ENCODE data around the gene PAH.

The PAH gene

GRCh38 chr12:102900389-102900788, 16.7 kb downstream of the PAH start (continued):
- TF ChIP-seq ZNF155 (tag by site-specific recombination; IDR thresholded peaks at IDR 0.05): no peak
- no peak for TF ChIP-seq ZNF341 (tag by site-specific recombination; IDR thresholded peaks at IDR 0.05; ENCODE audit: low read depth)
- no peak for TF ChIP-seq ZNF112 (tag by site-specific recombination; IDR thresholded peaks at IDR 0.05)

DNA sequence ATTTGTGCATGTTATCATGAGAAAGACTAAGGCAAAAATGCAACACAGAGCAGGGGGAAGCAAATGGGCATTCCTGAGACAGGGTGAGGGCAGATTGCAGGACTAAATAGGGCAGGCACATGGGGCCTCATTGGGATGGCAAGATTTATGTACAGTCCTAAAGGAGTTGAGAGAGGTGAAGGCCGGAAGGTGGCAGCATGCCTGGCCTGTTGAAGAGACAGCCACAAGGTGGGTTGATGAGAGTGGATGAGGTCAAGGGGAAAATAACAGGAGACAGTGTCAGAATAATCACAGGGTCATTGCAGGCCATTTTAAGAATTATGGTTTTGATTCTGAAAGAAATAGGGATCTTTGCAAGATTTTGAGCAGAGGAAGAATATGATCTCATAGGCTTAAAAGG, 21.0 kb downstream of the PAH start:
- TF ChIP-seq ZNF677 (tag by site-specific recombination; IDR thresholded peaks at IDR 0.05) (no peak), ZNF639 (tag by site-specific recombination; IDR thresholded peaks at IDR 0.05) (no peak), ZNF664 (tag by site-specific recombination; IDR thresholded peaks at IDR 0.05) (no peak)
- POLR2A ChIA-PET: no interaction called here
- no peaks in the 10 kb centered on the region for H3K9me3 ChIP-seq (ENCODE audit: control insufficient read depth, insufficient read depth, low read depth, low read length)
- H3K4me1 ChIP-seq (ENCODE audit: control insufficient read depth, insufficient read depth, low read length): no peaks in the 10 kb centered on the region
- H3K27ac ChIP-seq (ENCODE audit: extremely low read depth, low read depth, low read length): no peak overlapping the region
- H3K36me3 ChIP-seq (ENCODE audit: control insufficient read depth in 2 of 2, insufficient read depth in 1 of 2, low read length in 2 of 2): no peaks in the 10 kb centered on the region
- CTCF ChIA-PET: interaction anchor here (0.6 kb wide), 1 partner anchor 457 kb away, joined by 3 read pairs; no protein-coding TSS in a partner anchor
- H3K4me3 ChIP-seq (ENCODE audit: low read depth, low read length): no peak overlapping the region

GRCh38 chr12:102891756-102892155, 25.3 kb downstream of the PAH start:
- ChIA-PET POLR2A (no interaction called here), CTCF (interaction anchor here (0.6 to 2.7 kb wide), 3 partner anchors 9 to 656 kb away, joined by 3 to 19 read pairs (median 3); no protein-coding TSS in a partner anchor)
- no peak for TF ChIP-seq ZNF768 (tag by site-specific recombination; IDR thresholded peaks at IDR 0.05)
- no peak for TF ChIP-seq ZNF629 (tag by site-specific recombination; IDR thresholded peaks at IDR 0.05)
- TF ChIP-seq, protein P1, sequence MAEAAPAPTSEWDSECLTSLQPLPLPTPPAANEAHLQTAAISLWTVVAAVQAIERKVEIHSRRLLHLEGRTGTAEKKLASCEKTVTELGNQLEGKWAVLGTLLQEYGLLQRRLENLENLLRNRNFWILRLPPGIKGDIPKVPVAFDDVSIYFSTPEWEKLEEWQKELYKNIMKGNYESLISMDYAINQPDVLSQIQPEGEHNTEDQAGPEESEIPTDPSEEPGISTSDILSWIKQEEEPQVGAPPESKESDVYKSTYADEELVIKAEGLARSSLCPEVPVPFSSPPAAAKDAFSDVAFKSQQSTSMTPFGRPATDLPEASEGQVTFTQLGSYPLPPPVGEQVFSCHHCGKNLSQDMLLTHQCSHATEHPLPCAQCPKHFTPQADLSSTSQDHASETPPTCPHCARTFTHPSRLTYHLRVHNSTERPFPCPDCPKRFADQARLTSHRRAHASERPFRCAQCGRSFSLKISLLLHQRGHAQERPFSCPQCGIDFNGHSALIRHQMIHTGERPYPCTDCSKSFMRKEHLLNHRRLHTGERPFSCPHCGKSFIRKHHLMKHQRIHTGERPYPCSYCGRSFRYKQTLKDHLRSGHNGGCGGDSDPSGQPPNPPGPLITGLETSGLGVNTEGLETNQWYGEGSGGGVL (tag by site-specific recombination; IDR thresholded peaks at IDR 0.05): no peak
- TF ChIP-seq SALL2 (tag by site-specific recombination; IDR thresholded peaks at IDR 0.05; ENCODE audit: borderline replicate concordance): no peak
- TF ChIP-seq ZNF626 (tag by site-specific recombination; IDR thresholded peaks at IDR 0.05): no peak
- TF ChIP-seq ZNF501 (tag by site-specific recombination; IDR thresholded peaks at IDR 0.05): no peak
- TF ChIP-seq, protein P2, sequence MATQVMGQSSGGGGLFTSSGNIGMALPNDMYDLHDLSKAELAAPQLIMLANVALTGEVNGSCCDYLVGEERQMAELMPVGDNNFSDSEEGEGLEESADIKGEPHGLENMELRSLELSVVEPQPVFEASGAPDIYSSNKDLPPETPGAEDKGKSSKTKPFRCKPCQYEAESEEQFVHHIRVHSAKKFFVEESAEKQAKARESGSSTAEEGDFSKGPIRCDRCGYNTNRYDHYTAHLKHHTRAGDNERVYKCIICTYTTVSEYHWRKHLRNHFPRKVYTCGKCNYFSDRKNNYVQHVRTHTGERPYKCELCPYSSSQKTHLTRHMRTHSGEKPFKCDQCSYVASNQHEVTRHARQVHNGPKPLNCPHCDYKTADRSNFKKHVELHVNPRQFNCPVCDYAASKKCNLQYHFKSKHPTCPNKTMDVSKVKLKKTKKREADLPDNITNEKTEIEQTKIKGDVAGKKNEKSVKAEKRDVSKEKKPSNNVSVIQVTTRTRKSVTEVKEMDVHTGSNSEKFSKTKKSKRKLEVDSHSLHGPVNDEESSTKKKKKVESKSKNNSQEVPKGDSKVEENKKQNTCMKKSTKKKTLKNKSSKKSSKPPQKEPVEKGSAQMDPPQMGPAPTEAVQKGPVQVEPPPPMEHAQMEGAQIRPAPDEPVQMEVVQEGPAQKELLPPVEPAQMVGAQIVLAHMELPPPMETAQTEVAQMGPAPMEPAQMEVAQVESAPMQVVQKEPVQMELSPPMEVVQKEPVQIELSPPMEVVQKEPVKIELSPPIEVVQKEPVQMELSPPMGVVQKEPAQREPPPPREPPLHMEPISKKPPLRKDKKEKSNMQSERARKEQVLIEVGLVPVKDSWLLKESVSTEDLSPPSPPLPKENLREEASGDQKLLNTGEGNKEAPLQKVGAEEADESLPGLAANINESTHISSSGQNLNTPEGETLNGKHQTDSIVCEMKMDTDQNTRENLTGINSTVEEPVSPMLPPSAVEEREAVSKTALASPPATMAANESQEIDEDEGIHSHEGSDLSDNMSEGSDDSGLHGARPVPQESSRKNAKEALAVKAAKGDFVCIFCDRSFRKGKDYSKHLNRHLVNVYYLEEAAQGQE (tag by site-specific recombination; IDR thresholded peaks at IDR 0.05): no peak
- TF ChIP-seq HOXC10 (CRISPR knock-in tag; IDR thresholded peaks at IDR 0.05): no peak
- TF ChIP-seq ZNF660 (tag by site-specific recombination; IDR thresholded peaks at IDR 0.05): no peak
- TF ChIP-seq, protein P3, sequence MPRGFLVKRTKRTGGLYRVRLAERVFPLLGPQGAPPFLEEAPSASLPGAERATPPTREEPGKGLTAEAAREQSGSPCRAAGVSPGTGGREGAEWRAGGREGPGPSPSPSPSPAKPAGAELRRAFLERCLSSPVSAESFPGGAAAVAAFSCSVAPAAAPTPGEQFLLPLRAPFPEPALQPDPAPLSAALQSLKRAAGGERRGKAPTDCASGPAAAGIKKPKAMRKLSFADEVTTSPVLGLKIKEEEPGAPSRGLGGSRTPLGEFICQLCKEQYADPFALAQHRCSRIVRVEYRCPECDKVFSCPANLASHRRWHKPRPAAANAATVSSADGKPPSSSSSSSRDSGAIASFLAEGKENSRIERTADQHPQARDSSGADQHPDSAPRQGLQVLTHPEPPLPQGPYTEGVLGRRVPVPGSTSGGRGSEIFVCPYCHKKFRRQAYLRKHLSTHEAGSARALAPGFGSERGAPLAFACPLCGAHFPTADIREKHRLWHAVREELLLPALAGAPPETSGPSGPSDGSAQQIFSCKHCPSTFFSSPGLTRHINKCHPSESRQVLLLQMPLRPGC (tag by site-specific recombination; IDR thresholded peaks at IDR 0.05): no peak
- TF ChIP-seq ZNF560 (tag by site-specific recombination; IDR thresholded peaks at IDR 0.05; ENCODE audit: borderline replicate concordance): no peak
- TF ChIP-seq ZNF132 (tag by site-specific recombination; IDR thresholded peaks at IDR 0.05; ENCODE audit: borderline replicate concordance): no peak
- TF ChIP-seq, protein P4, sequence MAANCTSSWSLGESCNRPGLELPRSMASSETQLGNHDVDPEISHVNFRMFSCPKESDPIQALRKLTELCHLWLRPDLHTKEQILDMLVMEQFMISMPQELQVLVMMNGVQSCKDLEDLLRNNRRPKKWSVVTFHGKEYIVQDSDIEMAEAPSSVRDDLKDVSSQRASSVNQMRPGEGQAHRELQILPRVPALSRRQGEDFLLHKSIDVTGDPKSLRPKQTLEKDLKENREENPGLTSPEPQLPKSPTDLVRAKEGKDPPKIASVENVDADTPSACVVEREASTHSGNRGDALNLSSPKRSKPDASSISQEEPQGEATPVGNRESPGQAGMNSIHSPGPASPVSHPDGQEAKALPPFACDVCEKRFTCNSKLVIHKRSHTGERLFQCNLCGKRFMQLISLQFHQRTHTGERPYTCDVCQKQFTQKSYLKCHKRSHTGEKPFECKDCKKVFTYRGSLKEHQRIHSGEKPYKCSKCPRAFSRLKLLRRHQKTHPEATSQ (tag by site-specific recombination; IDR thresholded peaks at IDR 0.05): no peak
- no peak for TF ChIP-seq ZBTB17 (tag by site-specific recombination; IDR thresholded peaks at IDR 0.05)

More at GRCh38 chr12:102891756-102892155, 25.3 kb downstream of the PAH start:
- H3K36me3 ChIP-seq (ENCODE audit: control insufficient read depth in 2 of 2, insufficient read depth in 1 of 2, low read length in 2 of 2): no peaks in the 10 kb centered on the region
- H3K9me3 ChIP-seq (ENCODE audit: control insufficient read depth, insufficient read depth, low read depth, low read length): no peaks in the 10 kb centered on the region
- H3K4me3 ChIP-seq (ENCODE audit: low read depth, low read length): no peak overlapping the region
- no peaks in the 10 kb centered on the region for H3K4me1 ChIP-seq (ENCODE audit: control insufficient read depth, insufficient read depth, low read length)
- H3K27ac ChIP-seq (ENCODE audit: extremely low read depth, low read depth, low read length): no peak overlapping the region
